Astrocyte (in vitro differentiated cells and primary cell): ENCODE measurements around the gene CASR. TPM values are rescaled to one million over a fixed set of nuclear protein-coding genes. Genes with fewer than 3 reads are reported as not detected.

Experiments used
- DNase-seq: peaks from one replicate; pipeline ENCODE4 v3.0.0-alpha.2; 2010; ENCODE audit warnings: low read depth
- FAIRE-seq: peaks from 2 replicates; lab custom pipeline; 2011; peaks lifted over from hg19 to GRCh38; lab: Jason Lieb, UNC
- H2AFZ ChIP-seq: 2 replicates; pipeline ENCODE4 v1.6.0; 2012; ENCODE audit warnings: low read depth, low read length, inconsistent platforms
- H3K27ac ChIP-seq: 2 replicates; pipeline ENCODE4 v1.5.1; 2011; ENCODE audit warnings: low read depth, low read length, inconsistent platforms
- H3K27me3 ChIP-seq: 2 replicates; pipeline ENCODE4 v1.6.0; 2011; ENCODE audit warnings: low read length, inconsistent platforms; ENCODE audit not compliant: insufficient read depth
- H3K36me3 ChIP-seq: 2 replicates; pipeline ENCODE4 v1.5.1; 2011; ENCODE audit warnings: low read length, inconsistent platforms; ENCODE audit not compliant: insufficient read depth
- H3K4me1 ChIP-seq: 2 replicates; pipeline ENCODE4 v1.5.1; 2011; ENCODE audit warnings: low read length, inconsistent platforms; ENCODE audit not compliant: insufficient read depth
- H3K4me2 ChIP-seq: 2 replicates; pipeline ENCODE4 v1.6.0; 2012; ENCODE audit warnings: low read length, inconsistent platforms
- H3K4me3 ChIP-seq: 2 replicates; pipeline ENCODE4 v1.5.1; 2011; ENCODE audit warnings: low read depth, mild to moderate bottlenecking, low read length, inconsistent platforms; ENCODE audit not compliant: insufficient read depth
- H3K79me2 ChIP-seq: 2 replicates; pipeline ENCODE4 v1.6.0; 2012; ENCODE audit warnings: mild to moderate bottlenecking, low read length, inconsistent platforms; ENCODE audit not compliant: insufficient read depth
- H3K9ac ChIP-seq: 2 replicates; pipeline ENCODE4 v1.6.0; 2012; ENCODE audit warnings: mild to moderate bottlenecking, low read length, inconsistent platforms
- H3K9me3 ChIP-seq: 2 replicates; pipeline ENCODE4 v1.5.1; 2012; ENCODE audit warnings: low read depth, mild to moderate bottlenecking, low read length, inconsistent platforms; ENCODE audit not compliant: insufficient read depth
- H4K20me1 ChIP-seq: 2 replicates; pipeline ENCODE4 v1.6.0; 2012; ENCODE audit warnings: low read length, inconsistent platforms; ENCODE audit not compliant: insufficient read depth
- H3K27ac Mint-ChIP-seq: one replicate; pipeline ENCODE4 v1.8.0; 2021; ENCODE audit warnings: mild to moderate bottlenecking, mixed read lengths; ENCODE audit not compliant: unreplicated experiment
- H3K27me3 Mint-ChIP-seq: one replicate; pipeline ENCODE4 v1.8.0; 2021; ENCODE audit warnings: low read depth, mixed read lengths; ENCODE audit not compliant: unreplicated experiment
- H3K36me3 Mint-ChIP-seq: one replicate; pipeline ENCODE4 v1.8.0; 2021; ENCODE audit warnings: low read depth, mixed read lengths; ENCODE audit not compliant: unreplicated experiment
- H3K4me1 Mint-ChIP-seq: one replicate; pipeline ENCODE4 v1.8.0; 2021; ENCODE audit warnings: low read depth, mixed read lengths; ENCODE audit not compliant: unreplicated experiment
- H3K4me3 Mint-ChIP-seq: one replicate; pipeline ENCODE4 v1.8.0; 2021; ENCODE audit warnings: mild to moderate bottlenecking, moderate library complexity, mixed read lengths; ENCODE audit not compliant: unreplicated experiment
- H3K9me3 Mint-ChIP-seq: one replicate; pipeline ENCODE4 v1.8.0; 2021; ENCODE audit warnings: mild to moderate bottlenecking, mixed read lengths; ENCODE audit not compliant: unreplicated experiment
- EZH2 ChIP-seq: IDR thresholded peaks from 2 replicates; pipeline ENCODE4 v1.6.1; 2012; ENCODE audit warnings: mild to moderate bottlenecking, low read length, inconsistent platforms; ENCODE audit not compliant: insufficient read depth
- total RNA-seq: library from RNA; stranded (reverse); gene quantifications from 2 replicates; pipeline ENCODE4 v1.2.1, GENCODE V29; 2021
- TF ChIP-seq, protein P1 (sequence below): IDR thresholded peaks from 2 replicates; pipeline ENCODE4 v1.5.1; 2011; ENCODE audit warnings: low read depth, mild to moderate bottlenecking, inconsistent platforms, low read length, moderate library complexity; ENCODE audit not compliant: insufficient read depth

Gene CASR
- total RNA-seq, 1 donor from 2014 or later, result not detected

DNA sequence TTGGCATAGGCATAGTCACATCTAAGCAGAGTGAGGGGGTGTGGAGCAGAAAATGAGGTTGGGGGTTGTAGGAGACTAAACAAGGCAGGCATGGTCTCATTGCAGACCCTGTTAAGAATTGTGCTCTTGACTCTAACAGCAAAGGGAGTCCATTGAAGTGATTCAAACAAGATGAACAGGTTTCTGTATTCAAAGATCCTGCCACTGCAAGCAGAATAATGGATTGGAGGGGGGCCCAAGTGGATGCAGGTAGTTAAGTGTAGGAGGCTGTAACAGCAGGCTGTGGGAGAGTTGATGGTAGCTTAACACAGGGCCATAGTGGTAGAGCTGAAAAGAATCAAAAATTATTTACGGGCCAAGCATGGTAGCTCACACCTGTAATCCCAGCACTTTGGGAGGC, 34.4 kb downstream of the CASR start:
- Histone ChIP-seq H3K9ac (no peak overlapping the region), H3K9me3 (no peaks in the 10 kb centered on the region), H2AFZ (no peak overlapping the region), H3K4me1 (no peaks in the 10 kb centered on the region), H3K4me2 (no peak overlapping the region), H4K20me1 (no peaks in the 10 kb centered on the region), H3K27ac (no peak overlapping the region), H3K79me2 (no peaks in the 10 kb centered on the region), H3K27me3 (no peaks in the 10 kb centered on the region), H3K4me3 (no peak overlapping the region), H3K36me3 (no peaks in the 10 kb centered on the region)
- Mint-ChIP-seq H3K36me3 (no peaks in the 10 kb centered on the region), H3K27ac (no peak overlapping the region), H3K4me1 (no peaks in the 10 kb centered on the region), H3K9me3 (peaks cover 2% of the 10 kb centered on the region), H3K4me3 (no peak overlapping the region), H3K27me3 (no peaks in the 10 kb centered on the region)
- TF ChIP-seq EZH2, result no peak
- TF ChIP-seq, protein P1, sequence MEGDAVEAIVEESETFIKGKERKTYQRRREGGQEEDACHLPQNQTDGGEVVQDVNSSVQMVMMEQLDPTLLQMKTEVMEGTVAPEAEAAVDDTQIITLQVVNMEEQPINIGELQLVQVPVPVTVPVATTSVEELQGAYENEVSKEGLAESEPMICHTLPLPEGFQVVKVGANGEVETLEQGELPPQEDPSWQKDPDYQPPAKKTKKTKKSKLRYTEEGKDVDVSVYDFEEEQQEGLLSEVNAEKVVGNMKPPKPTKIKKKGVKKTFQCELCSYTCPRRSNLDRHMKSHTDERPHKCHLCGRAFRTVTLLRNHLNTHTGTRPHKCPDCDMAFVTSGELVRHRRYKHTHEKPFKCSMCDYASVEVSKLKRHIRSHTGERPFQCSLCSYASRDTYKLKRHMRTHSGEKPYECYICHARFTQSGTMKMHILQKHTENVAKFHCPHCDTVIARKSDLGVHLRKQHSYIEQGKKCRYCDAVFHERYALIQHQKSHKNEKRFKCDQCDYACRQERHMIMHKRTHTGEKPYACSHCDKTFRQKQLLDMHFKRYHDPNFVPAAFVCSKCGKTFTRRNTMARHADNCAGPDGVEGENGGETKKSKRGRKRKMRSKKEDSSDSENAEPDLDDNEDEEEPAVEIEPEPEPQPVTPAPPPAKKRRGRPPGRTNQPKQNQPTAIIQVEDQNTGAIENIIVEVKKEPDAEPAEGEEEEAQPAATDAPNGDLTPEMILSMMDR, result no peak
- FAIRE-seq (no peak), DNase-seq (no peak)

DNA sequence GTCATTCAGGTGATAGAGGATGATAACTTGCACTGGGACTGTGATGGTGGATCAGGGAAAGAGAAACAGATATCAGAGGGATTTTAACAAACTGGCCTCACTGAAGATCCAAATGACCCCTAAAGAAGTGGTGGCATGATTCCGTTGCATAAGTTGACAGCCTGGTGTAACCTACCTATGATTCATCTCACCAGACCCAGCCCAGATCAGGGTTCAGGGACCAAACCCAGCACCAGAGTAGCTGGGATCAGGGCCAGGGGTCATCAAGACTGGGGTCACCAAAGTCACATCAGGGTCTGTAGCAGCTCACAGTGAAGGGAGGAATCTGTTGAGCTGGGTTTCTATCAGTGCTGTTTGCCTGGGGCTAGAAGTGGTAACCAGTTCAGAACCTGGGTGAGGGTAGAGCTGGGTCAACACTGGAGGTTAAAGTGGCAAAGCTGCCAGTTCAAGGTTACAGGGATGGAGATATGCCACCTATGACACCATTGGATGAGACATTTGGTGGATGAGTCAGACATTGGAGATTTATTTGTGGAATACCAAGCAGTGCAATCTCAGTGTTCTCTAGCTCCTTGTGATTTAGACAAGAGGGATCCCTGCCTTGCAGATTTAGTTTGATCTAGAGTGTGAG, 35.9 kb downstream of the CASR start:
- Histone ChIP-seq H2AFZ (no peak overlapping the region), H3K9me3 (no peaks in the 10 kb centered on the region), H3K27me3 (no peaks in the 10 kb centered on the region), H3K36me3 (no peaks in the 10 kb centered on the region), H3K79me2 (no peaks in the 10 kb centered on the region), H3K4me3 (no peak overlapping the region), H3K4me2 (no peak overlapping the region), H4K20me1 (no peaks in the 10 kb centered on the region), H3K27ac (no peak overlapping the region), H3K4me1 (no peaks in the 10 kb centered on the region), H3K9ac (no peak overlapping the region)
- DNase-seq (no peak), FAIRE-seq (no peak)
- no peak for TF ChIP-seq EZH2
- TF ChIP-seq, protein P1, result no peak
- Mint-ChIP-seq H3K4me3 (no peak overlapping the region), H3K4me1 (no peaks in the 10 kb centered on the region), H3K27me3 (no peaks in the 10 kb centered on the region), H3K36me3 (no peaks in the 10 kb centered on the region), H3K27ac (no peak overlapping the region), H3K9me3 (peaks cover 7% of the 10 kb centered on the region)

DNA sequence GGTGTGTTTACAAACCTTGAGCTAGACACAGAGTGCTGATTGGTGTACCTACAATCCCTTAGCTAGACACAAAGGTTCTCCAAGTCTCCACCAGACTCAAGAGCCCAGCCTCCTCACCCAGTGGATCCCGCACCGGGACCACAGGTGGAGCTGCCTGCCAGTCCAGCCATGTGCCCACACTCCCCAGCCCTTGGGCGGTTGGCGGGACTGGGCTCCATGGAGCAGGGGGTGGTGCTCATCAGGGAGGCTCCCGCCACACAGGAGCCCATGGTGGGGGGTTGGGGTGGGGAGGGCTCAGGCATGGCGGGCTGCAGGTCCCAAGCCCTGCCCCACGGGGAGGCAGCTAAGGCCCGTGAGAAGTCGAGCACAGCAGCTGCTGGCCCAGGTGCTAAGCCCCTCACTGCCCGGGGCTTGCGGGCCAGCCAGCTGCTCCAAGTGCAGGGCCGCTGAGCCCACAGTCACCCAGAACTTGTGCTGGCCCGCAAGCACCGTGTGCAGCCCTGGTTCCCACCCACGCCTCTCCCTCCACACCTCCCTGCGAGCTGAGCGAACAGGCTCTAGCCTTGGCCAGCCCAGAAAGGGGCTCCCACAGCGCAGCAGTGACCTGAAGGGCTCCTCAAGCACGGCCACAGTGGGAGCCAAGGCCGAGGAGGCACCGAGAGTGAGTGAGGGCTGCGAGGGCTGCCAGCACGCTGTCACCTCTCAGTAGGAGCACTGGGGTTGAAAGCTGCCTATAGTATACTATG, 43.7 kb downstream of the CASR start:
- no peaks in the 10 kb centered on the region for H3K79me2 ChIP-seq

More for the DNA sequence above, 43.7 kb downstream of the CASR start:
- Histone ChIP-seq H3K9ac (no peak overlapping the region), H3K27ac (no peak overlapping the region), H3K27me3 (no peaks in the 10 kb centered on the region), H2AFZ (no peak overlapping the region), H3K36me3 (no peaks in the 10 kb centered on the region), H3K4me1 (no peaks in the 10 kb centered on the region), H4K20me1 (no peaks in the 10 kb centered on the region), H3K4me2 (no peak overlapping the region), H3K4me3 (no peak overlapping the region), H3K9me3 (no peaks in the 10 kb centered on the region)
- Mint-ChIP-seq H3K9me3 (peaks cover 5% of the 10 kb centered on the region), H3K36me3 (no peaks in the 10 kb centered on the region), H3K27me3 (peaks cover 5% of the 10 kb centered on the region), H3K4me3 (no peak overlapping the region), H3K27ac (no peak overlapping the region), H3K4me1 (no peaks in the 10 kb centered on the region)
- DNase-seq (no peak), FAIRE-seq (no peak)
- TF ChIP-seq EZH2, result no peak
- TF ChIP-seq, protein P1, result no peak
